RPMI7951 (cell line): Measurements from ENCODE around the gene PHKA2. TPM values are rescaled to one million over a fixed set of nuclear protein-coding genes. Genes with fewer than 3 reads are reported as not detected.
"Not testable (repeated sequence)": the region's sequence is repeated elsewhere in the genome, so short reads cannot be mapped to it uniquely, and the experiment has no call there.

Source experiments
- DNase-seq: peaks from one replicate; pipeline ENCODE4 v3.0.0-alpha.2; 2012; ENCODE audit warnings: low read depth
- total RNA-seq: library from RNA; depleted of rRNA; stranded (reverse); fragments of >200 nt; shearing (Covaris generic); gene quantifications from 2 replicates; pipeline ENCODE4 v1.2.3, GENCODE V29; 2014; rRNA removed

The PHKA2 gene
- 2.9 and 6.4 TPM in 2 replicates for total RNA-seq

- peak; percentile 65 for DNase-seq
Observed at GRCh38 chrX:18983666-18984380, at the start of gene PHKA2. Gene PHKA2 (minus strand): TSS chrX:18984114. CDS start chrX:18983932, 182 bp downstream.

GRCh38 chrX:19030805-19031204, 46.9 kb upstream of the PHKA2 start:
- no peak for DNase-seq

- DNase-seq: no peak
Observed at GRCh38 chrX:19028560-19028959, 44.6 kb upstream of the PHKA2 start.

- DNase-seq: no peak
Observed at GRCh38 chrX:19024366-19024765, 40.5 kb upstream of the PHKA2 start.

- no peak for DNase-seq
Observed at GRCh38 chrX:19019996-19020395, 36.1 kb upstream of the PHKA2 start.

- DNase-seq: peak; percentile 37
Observed at GRCh38 chrX:19017271-19017670, 33.4 kb upstream of the PHKA2 start.

- not testable (repeated sequence) for DNase-seq
Observed at GRCh38 chrX:19016614-19017013, 32.7 kb upstream of the PHKA2 start.

- no peak for DNase-seq
Observed at GRCh38 chrX:19007868-19008267, 24.0 kb upstream of the PHKA2 start.

- DNase-seq: no peak
Observed at GRCh38 chrX:19007011-19007410, 23.1 kb upstream of the PHKA2 start.

- DNase-seq: no peak
Observed at GRCh38 chrX:19005909-19006308, 22.0 kb upstream of the PHKA2 start.

GRCh38 chrX:19003756-19004155, 19.8 kb upstream of the PHKA2 start:
- DNase-seq: no peak

- DNase-seq: no peak
Observed at GRCh38 chrX:18998653-18999052, 14.7 kb upstream of the PHKA2 start.

GRCh38 chrX:18997916-18998315, 14.0 kb upstream of the PHKA2 start:
- DNase-seq: no peak

- DNase-seq: no peak
Observed at GRCh38 chrX:18996536-18996935, 12.6 kb upstream of the PHKA2 start.

- peak; percentile 36 for DNase-seq
Observed at GRCh38 chrX:18995221-18995620, 11.3 kb upstream of the PHKA2 start.

GRCh38 chrX:18994713-18995112, 10.8 kb upstream of the PHKA2 start:
- DNase-seq: peak; percentile 18

- DNase-seq: no peak
Observed at GRCh38 chrX:18992829-18993228, 8.9 kb upstream of the PHKA2 start.

GRCh38 chrX:18985186-18985435, 1.2 kb upstream of the PHKA2 start:
- DNase-seq: no peak

- DNase-seq: peak; percentile 80
Observed at GRCh38 chrX:18984381-18985185, 669 bp upstream of the PHKA2 start.

GRCh38 chrX:18981124-18981807, 2.6 kb downstream of the PHKA2 start:
- DNase-seq: no peak

GRCh38 chrX:18980262-18980661, 3.7 kb downstream of the PHKA2 start:
- not testable (repeated sequence) for DNase-seq

- no peak for DNase-seq
Observed at GRCh38 chrX:18974993-18975392, 8.9 kb downstream of the PHKA2 start.
